Mammary epithelial cell (primary cell): ENCODE results near the gene U2AF1L4.

Experiments used
- CTCF ChIP-seq, 2 donors: IDR thresholded peaks in 1 of 2; conservative IDR thresholded peaks in 1 of 2; 2 replicates each; pipeline ENCODE4 v1.5.1; 2011 to 2012; ENCODE audit warnings: inconsistent platforms in 2 of 2, low read length in 2 of 2, mild to moderate bottlenecking in 2 of 2, control low read depth in 1 of 2, low read depth in 1 of 2; ENCODE audit not compliant: insufficient read depth in 1 of 2; ENCODE audit errors: extremely low read depth in 1 of 2
- EZH2 ChIP-seq: IDR thresholded peaks from 2 replicates; pipeline ENCODE4 v1.6.1; 2012; ENCODE audit warnings: low read length, inconsistent platforms, borderline replicate concordance

- no peak for TF ChIP-seq EZH2
- no peak for TF ChIP-seq CTCF (conservative IDR thresholded peaks at IDR 0.05 in 1 of 2, IDR thresholded peaks at IDR 0.05 in 1 of 2; ENCODE audit: extremely low read depth in 1 of 2, insufficient read depth in 1 of 2, low read depth in 1 of 2, low read length in 2 of 2)
Observed at GRCh38 chr19:35738887-35739229, 6.4 kb downstream of the U2AF1L4 start.
